Activated CD4-positive, CD25-positive, alpha-beta regulatory T cell treated with anti-CD3 and anti-CD28 coated beads, Interleukin-2, amount 50 U/mL, for 24 hours (primary cell): ENCODE measurements around the gene ITGB2.
"Not testable (repeated sequence)": the region's sequence is repeated elsewhere in the genome, so short reads cannot be mapped to it uniquely, and the experiment has no call there.

Source experiments
- ATAC-seq, 2 donors: fragments of 150-1000 bp; cut with Tn5 transposase; one replicate each; pipeline ENCODE4 v1.10.0; 2021; ENCODE audit warnings: mild to moderate bottlenecking in 1 of 2, moderate library complexity in 1 of 2

Gene ITGB2

DNA sequence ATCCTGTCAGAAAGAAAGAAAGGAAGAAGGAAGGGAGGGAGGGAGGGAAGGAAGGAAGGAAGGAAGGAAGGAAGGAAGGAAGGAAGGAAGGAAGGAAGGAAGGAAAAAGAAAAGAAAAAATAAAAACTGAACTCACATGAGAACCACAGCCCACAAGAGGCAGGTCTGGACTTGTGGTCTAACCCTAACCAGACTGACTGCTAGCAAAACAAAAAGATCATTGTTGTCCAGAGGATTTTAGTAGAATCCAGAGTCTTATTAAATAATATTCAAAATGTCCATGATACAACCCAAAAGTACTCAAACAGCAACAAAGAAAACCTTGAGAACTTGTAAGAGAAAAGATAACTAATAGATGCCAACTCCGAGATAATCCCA, 4.7 kb upstream of the ITGB2 start:
- ATAC-seq: no peak

- ATAC-seq: peak in 1 of 2 donors; percentile 5
These were observed 4.1 kb upstream of the ITGB2 start for GRCh38 chr21:44924606-44925377.

GRCh38 chr21:44923480-44924084, 2.9 kb upstream of the ITGB2 start:
- no peak for ATAC-seq

GRCh38 chr21:44921928-44922327, 1.2 kb upstream of the ITGB2 start:
- no peak for ATAC-seq

GRCh38 chr21:44919913-44920693, 596 bp downstream of the ITGB2 start:
- ATAC-seq: peak; percentile 24 to 30

GRCh38 chr21:44919111-44919912, 1.4 kb downstream of the ITGB2 start:
- ATAC-seq: peak; percentile 7 to 9

DNA sequence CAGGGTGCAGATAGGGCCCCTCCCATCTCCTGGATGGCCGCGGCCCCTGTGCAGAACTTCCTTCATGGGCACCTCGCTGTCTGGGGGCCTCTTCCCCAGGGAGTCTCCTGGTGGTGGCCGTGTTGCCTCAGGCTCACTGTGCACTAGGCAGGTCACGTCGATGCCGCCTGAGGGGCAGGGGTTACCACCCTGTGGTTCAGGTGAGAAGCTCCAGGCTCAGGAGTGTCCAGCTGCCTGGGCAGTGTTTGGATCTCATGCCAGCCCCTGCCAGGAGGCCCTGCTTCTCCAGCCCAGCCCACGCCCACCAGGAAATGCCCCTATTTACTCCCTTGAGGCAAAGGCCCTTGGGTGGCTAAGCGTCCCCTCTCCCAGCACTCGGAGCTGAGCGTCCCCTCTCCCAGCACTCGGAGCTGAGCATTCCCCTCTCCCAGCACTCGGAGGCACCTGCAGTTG, 2.1 kb downstream of the ITGB2 start:
- no peak for ATAC-seq

GRCh38 chr21:44918107-44918470, 2.6 kb downstream of the ITGB2 start:
- ATAC-seq: no peak

DNA sequence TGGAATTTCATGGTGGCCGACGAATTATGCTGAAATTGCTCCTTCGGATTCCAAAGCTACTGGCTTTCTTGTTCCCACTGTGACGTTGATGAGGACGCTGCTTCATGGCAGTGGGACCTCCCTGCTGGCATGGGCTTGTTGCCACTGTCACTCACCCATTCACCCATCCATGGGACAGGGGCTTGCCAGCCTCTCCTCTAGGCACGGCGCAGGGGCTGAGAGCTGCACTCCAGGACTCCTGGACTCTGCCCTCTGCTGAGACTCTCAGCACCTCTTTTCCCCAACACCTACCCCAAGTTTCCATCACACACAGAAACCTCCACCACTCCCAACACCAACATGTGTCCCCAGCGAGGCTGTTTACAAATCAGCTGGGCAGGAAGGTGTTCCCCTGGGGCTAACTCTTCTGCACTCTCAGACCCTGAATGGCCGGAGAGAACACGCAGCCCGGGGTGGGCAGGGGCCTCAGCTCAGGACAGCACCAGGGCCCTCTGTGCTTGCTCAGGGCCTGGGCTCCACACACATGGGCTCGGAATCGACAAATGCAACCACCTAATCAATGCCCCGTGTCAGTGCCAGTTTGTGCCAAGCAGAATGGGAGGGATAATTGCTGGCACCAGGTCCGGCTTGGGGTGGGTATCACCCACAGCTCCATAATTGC, 3.1 kb downstream of the ITGB2 start:
- ATAC-seq: no peak

DNA sequence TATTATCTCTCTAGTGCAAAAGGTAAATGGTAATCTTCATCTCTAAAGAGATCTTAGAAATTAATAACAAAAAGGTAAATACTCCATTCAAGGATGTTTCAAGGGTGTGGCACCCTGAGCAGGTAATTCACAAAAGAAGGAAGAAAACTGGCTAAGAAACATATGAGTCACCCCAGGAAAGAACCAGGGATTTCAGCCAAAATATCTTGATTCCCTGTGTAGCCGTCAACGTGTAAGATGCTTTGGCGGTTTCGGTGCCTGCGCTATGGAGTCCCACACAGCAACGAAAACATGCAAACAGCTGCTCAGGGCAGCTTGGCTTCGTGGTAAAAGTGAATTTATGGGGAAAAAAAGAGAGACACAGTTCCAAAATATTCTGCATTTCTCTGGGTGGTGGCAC, 3.7 kb downstream of the ITGB2 start:
- ATAC-seq: no peak

GRCh38 chr21:44914176-44914874, 6.4 kb downstream of the ITGB2 start:
- peak; percentile 64 to 66 for ATAC-seq

GRCh38 chr21:44913425-44914175, 7.1 kb downstream of the ITGB2 start:
- ATAC-seq: no peak

DNA sequence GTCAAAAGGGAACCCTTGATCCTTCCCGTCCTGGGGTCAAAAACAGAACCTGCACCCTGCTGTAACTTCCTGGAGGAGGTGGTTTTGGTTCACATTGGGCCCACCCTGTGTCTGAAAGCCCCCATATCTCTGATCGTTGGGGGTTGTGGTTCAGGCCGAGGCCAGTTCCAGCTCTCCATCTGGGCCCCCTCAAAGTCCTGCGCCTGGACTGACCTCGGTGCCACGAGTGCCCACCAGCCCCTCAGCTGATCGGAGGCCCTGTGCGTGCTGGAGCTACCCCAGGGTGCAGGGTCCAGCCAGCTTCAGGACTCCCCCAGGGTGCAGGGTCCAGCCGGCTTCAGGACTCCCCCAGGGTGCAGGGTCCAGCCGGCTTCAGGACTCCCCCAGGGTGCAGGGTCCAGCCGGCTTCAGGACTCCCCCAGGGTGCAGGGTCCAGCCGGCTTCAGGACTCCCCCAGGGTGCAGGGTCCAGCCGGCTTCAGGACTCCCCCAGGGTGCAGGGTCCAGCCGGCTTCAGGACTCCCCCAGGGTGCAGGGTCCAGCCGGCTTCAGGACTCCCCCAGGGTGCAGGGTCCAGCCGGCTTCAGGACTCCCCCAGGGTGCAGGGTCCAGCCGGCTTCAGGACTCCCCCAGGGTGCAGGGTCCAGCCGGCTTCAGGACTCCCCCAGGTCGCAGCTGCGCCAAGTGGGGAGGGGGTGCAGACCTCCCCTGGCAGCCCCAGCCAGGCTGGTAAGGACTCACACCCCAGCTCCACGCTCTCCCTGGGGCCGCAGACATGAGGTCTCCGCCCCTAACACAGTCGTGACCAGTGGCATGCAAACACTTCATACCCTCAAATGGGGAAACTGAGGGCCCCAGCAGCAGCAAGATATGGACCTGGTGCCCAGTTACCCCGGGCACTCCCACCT, 7.9 kb downstream of the ITGB2 start:
- ATAC-seq: not testable (repeated sequence)

DNA sequence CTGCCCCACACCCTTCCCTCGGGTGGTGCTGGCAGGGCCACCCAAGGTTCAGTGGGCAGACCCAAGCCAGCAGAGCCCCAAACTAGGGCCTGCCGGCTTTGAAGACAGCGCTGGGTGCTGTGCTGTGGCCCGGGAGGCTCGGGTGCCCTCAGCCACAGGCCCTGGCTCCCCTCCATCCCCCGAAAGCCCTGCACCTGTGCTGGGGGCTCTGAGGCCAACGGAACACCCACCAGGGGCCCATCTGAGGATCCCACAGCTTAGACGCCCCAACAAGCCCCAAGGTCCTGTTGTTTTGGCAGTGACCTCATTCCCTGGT, 8.6 kb downstream of the ITGB2 start:
- no peak for ATAC-seq

GRCh38 chr21:44911384-44912157, 9.1 kb downstream of the ITGB2 start:
- ATAC-seq: peak; percentile 63

DNA sequence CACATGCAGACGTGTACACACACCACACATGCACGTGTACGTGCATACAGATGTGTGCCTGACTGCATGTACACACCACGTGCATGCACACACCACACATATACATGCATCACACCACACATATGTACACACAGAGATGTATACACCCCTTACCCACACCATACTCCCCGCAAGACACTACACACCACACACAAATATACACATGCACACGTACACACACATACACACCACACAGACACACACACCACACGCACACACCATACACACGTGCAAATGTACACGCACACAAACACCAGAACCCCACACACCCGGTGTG, 9.7 kb downstream of the ITGB2 start:
- no peak for ATAC-seq

- no peak for ATAC-seq
These were observed 10.3 kb downstream of the ITGB2 start for GRCh38 chr21:44910229-44911067.

GRCh38 chr21:44909719-44910118, 11.0 kb downstream of the ITGB2 start:
- ATAC-seq: no peak
